Embryonic facial prominence (tissue), 1 donor: ENCODE measurements around the gene PACSIN1.

ENCODE experiments used
- DNase-seq: peaks from one replicate; pipeline ENCODE4 v3.0.0-alpha.2; 2016; ENCODE audit errors: extremely low spot score

Gene PACSIN1

DNA sequence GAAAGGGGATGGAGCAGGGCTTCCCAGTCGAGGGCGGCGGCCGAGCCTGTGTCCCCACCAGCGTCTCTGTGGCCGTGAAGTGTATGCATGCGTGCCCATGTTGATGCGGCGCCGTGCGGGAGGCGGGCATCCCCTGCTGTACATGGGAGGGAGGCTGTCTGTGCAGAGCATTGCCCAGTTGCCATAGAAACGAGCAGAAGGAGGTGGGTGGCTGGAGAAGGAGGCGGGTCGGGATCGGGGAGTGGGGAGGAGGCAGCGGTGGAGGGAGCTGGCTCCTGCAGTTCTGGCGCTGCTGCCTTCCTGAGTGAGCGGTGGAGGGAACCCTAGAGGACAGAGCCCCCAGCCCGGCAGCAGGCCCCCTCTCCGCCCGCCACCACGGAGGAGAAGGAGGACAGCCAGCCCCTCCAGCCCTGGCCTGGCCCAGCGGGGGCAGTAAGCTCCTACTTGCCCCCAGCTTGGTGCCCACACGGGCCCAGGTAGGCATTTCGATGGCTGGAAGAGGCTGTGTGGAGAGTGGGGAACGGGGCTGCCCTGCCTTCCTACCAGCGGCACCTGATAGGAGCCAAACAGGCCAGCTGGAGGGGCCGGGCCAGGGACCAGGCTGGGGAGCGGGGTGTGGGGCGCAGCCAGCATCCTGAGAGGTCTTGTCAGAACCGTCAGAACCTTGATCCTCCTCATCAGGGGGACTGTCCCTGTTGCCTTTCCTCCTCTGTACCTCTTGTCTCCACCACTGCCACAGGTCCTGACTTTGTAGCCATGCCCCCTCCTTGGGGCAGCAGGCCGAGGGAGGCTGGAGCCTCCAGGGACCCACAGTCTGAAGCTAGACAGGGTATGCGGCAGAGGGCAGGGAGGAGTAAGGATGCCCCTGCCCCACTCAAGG, 49.0 kb downstream of the PACSIN1 start:
- peak; percentile 82 for DNase-seq

DNA sequence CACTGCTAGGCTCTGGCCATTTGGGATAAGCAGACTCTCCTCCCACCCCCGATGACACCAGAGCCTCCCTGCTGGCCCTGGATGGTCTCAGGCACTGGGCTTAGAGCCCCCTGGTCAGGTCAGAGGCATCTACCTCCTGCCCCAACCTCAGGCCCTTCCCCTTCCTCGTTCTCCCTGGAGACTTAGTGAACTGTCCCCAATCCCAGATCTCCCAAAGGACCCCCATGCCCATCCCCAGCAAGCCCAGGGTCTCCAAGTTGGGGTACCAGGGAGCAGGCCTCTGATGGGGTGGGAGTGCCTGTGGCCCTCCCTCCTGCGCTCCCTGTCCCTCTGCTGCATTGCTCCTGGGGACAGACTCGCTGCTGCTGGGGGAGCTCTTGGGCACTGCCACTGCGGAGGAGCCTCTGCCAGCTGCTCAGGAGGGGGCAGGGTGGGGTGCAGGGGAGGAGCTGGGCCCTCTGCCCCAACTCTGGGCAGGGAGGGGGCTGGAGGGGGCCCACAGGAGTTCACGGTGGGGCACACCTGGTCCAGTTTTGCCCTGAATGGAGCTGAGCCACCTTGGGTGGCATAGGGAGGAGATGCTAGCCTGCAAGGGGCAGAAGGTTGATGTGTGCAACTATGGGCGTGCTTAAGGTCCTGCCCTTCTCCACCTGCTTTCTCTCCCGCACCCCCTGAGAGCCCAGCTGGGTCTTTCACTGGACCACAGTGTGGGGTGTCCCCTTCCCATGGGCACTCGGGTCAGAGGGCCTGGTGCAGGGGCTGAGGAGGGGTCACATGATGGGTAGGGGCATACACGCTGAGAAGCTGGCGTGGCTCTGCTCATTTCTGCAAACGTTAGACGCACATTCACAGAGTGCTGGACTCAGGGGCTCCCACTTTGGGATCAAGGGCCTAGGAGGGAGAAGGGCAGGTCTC, 49.9 kb downstream of the PACSIN1 start:
- DNase-seq = no peak

DNA sequence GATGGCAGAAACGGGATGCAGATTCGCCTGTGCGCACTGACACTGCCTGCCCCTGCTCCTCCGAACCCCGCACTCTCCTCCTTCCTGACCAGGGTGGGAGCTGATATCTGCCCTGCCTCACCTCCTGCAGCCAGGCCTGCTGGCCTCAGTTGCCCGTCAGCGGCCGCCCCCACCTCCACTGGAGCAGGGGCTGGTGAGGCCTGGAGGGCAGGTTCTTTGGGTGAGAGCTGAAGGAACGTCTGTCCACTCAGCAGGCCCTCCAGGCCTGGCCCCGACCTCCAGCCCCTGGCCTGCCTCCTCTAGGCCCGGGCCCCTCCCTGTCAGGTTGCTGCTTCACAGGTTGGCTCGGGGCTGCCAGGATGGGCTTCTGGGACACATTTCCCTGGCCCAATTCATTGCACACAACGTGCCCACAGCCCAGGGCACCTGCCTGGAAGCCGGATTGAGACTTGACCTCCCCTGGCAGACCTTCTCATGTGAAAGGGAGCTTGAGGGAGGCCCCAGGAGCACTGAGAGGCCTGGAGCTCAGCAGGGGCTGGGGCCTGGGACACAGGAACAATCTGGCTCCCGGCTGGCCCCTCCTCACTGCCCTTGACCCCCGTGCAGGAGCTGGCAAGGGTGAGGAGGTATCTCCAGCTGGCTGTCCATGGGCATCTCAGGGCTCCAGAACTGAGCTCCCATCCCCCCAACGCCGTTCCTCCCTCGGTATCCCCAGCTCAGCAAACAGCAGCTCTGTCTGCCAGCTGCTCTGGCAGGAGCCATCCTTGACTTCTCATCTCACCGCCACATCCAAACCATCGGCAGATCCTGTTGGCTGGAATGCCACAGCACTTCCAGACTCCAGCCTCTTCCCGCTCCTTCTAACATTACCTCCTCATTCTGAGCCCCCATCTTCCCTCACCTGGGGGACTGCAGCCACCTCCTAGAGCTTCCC, 50.8 kb downstream of the PACSIN1 start:
- no peak for DNase-seq

DNA sequence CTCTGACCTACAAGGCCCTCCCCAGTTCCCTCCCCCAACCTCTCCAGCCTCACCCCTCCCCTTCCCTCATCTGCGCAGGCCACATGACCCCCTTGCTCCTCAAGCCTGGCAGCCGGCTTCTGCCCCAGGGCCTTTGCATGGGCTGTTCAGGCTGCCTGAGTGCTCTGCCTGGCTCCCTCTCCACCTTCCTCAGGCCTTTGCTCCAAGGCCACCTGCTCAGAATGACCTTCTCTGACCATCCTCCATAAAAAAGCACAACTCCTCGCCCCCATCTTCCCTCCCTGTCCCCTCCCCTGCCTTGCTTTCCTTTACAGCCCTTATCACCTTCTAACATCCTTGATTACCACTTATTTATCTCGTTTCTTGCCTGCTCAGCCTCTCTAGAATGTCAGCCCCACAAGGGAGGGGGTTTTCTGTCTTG, 51.6 kb downstream of the PACSIN1 start:
- DNase-seq = no peak

DNA sequence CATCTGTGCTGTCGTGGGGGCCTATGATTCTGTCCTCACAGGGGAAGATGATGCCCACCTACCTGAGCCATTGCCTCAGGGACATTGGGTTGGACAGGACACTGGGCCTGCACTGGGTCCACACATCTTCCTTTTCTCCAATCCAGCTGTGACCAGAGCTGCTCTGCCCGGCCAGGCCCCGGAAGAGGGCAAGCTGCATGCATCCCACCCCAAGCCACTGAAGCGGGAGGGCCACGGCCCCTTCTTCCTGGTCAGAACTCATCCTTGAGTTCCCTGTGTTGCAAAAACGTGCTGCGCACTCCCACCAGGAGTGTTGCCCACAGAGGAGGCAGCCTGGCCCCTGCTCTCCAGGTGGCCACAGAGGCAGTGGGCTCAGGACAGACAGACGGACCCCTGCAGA, 52.1 kb downstream of the PACSIN1 start:
- no peak for DNase-seq

DNA sequence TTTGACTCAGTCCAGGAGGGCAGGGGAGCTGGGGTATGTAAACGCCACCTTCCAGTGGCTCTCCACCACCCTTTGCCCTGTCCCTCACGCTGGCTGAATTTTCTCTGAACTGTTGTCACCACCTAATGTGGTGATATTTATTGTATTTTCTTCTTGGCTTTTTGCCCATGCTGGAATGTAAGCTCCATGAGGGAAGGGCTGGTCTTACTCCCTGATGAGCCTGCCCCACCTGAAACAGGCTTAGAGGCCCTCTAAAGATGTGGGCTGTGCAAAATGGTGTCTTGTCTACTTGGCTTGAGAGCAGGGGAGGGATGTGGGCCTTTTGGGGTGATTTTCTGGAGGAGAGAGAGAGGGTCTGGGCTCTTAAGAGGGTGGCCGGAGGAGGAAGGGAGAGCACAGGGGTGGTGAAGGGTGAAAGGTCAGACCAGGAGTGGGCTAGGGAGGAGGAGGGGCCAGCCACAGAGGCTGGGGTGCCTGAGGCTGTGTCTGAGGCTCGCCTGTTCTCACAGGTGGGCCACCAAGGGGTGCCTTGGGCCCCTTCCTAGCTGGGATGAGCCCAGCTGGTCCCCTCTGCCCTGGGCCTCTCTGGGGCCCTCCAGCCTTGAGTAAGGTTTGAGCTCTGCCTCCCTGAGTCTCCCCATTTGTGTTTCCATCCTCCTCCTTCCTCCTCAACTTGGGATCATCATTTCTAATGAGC, 52.9 kb downstream of the PACSIN1 start:
- no peak for DNase-seq

DNA sequence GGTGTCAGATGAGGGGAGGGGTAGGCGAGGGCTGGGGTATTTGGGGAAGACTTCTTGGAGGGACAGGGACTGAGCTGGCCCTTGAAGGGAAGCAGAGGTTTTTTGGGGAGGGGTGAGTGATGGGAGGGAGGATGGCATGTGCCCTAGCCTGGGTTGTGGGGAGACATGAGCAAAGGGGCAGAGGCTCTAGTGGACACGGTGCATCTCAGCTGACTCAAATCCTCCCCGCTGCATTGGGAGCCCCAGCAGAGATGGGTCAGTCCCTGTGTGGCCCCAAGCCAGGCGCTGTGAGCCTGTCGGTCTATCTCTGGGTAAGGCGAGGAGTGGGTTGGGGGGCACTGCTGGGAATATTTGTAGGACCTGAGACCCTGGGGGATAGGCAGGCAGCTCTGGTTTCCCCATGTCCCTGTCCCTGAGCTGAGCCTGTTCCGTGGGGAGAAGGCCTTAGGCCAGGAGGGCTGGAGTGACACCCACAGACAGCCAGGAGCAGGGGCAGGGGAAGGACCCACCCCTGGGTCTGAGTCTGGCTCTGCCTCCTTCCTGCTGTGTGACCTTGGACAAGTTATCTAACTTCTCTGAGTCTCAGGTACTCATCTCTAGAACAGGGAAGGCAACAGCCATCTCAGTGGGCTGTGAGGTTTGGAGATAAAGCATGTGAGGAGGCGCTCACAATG, 54.2 kb downstream of the PACSIN1 start:
- DNase-seq = no peak

DNA sequence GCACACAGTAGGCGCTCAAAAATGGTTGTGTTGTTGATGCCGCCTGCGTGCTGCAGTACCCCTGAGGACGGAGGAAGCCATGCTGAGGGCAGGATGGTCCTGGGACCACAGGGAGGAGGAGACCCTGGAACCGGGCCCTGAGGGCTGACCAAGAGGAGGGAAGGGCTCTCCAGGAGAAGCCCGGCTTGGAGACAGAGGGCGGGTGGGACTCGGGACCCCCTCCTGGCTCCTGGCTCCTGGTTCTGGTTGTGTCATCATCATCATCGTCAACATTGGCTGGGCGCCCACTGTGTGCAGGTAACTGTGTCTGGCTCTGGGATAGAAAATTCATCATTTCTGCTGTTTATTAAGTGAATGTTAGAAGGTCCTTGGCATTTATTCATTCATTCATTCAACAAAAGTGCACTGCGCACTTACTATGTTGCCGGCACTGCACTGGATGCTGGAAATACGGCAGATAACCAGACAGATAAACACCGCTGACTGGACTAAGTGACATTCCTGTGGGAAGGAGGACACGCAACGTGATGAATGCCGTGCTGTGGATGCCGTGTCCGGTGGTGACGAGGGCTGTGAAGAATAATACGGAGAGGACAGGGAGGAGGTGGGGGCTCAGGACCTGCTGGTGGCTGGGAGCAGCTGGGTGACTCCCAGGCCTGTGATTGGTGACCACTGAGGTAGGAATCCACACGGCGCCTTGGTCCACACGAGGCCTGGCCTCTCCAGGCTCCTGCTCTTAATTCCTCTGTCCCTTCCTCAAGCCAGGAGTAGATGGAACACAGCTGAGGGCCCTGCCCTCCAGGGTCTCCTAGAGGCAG, 55.0 kb downstream of the PACSIN1 start:
- no peak for DNase-seq

DNA sequence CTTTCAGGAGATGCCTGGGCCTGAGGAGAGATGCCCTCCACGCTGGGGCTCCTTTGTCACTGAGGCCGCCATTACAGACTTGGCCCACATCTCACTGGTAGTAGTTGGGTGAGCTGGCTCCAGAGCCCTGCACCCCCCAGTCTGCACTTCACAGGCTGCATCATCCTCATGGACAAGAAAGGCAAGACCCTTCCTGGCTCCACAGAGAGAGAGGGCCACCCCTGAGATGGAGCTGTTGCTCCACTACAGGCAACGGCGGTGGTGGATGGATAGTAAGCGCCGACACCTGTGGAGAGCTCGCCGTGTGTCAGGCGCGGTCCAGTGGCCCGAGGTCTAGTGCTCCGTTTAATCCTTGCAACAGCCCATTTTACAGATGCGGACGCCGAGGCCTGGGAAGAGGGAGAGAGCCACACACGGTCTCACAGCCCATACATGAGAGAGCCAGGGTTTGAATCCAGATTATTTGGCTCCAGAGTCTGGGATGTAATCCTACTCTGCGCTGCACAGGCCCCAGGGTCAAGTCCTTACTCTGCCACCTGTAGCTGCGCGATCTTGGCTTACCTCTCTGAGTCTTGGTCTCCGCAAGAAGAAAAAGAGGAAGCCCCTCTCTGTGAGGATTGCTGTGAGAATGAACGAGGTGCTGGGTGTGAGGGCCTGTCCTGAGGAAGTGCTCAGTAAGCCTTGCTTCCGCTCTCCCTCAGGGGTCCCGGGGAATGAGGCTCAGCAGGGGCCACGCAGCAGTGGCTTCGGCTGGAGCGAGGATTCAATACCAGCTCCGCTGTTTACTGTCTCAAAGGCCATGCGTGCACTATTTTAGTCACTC, 55.8 kb downstream of the PACSIN1 start:
- DNase-seq = no peak

DNA sequence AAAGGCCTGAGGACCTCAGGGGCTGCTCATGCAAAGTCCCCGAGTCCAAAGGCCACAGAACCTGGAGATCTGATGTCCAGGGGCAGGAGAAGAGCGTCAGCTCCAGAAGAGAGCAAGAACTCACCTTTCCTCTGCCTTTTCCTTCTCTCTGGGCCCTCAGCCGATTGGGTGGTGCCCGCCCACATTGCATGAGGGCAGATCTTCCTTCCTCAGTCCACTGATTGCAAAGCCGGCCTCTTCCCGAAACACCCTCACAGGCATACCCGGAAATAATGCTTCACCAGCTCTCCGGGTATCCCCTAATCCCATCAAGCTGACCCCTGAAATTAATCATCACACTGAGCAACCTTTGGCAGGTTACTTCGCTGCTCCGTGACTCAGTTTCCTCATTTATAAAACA, 56.9 kb downstream of the PACSIN1 start:
- no peak for DNase-seq

DNA sequence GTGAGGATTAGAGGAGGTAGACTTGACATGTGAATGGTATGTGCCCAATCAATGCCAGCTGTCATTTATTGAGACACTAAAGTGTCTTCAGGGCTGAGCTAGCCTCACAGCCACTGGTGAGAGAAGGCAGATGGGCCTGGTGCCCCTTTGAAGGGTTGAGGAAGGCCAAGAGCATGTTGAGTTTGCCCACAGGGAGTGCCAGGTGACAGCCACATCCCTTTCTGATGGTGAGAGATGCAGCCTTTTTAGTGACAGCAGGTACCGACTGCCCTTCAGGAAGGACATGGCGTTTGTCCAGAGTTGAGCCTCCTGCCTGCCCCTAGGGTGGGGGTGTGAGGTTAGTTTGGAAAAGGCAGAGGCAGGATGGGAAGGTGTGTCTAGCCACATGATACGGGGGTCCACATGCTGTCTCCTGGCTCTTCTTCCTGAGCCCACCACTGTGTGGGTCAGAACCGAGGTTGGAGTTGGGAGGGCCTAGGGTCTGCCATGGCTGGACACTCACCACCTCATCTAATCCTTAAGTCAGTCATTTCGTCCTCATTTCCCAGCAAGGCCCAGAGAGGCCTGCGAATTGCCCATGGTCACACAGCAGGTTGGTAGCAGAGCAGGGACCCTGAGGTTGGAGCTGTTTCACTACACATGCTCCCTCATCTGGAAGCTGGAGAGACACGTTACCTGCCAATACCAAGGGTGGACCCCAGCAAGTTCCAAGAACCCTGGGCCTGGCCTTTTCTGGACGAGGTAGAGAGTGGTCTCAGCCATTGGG, 57.7 kb downstream of the PACSIN1 start:
- no peak for DNase-seq

DNA sequence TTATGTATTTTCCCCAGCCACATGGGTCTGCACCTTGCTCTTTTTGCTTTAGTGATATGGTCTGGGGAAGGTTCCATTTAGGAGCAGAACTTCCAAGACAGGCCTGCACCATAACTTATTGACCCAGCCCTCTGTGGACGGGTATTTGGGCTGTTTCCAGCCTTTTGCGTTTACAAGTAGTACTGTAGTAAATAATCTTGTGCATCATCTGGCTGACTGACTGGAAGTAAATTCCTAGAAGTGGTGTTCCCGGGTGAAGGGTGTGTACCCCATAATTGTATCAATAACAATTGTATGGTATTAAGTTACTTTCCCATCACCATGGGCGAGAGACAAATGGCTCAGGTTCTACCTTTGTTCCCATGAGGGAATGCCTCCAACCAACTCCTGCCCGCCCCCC, 58.6 kb downstream of the PACSIN1 start:
- no peak for DNase-seq

DNA sequence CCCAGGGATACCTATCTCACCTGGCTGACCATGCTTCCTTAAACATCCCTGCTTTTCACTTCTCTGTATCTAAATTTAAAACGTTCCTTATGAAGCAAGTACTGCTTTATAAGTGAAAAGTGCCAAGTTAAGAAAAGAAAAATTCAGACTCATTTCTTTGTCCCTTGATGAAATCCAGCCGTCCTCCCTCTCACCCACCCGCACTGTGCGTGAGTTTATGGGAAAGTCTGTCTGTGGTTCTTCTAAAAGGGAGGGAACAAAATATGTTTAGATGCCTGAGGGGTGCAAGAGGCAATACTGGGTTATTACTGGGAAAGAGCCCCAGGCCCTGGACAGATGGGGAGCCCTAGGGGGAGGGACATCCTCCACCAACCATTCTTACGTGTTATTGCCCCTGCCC, 59.1 kb downstream of the PACSIN1 start:
- no peak for DNase-seq

DNA sequence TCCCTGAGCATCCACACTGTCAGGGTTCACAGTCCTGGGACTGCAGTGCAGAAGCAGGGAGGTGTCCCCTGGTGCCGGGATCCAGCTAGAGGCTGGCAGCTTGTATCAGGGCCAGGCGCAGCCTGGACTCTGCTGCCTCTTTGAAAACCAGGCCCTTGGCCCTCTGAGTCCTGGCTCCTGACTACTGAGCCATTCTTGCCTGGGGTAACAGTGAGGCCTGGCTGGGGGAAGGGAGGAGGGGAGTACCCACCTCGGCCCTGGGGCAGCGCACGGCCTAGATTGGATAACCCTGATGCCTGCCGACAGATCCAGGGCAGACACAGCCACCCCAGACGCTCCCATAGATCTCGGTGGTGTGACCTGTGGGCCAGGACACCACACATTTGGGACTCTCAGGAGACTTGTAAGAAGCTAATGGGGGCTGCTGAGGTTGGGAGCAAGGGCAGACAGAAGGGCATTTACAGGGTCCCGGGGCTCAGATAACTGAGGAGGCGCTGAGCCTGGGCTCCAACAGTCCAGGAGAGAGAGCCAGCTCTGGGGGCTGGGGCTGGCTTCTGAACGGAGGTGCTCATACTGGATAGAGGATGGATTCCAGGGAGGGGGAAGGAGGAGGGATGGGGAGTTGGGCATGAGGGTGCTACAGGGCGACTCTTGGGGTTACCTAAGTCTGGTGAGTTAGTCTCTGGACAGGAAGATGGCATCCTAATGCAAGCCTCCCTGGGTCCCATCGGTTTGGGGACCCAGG, 59.7 kb downstream of the PACSIN1 start:
- no peak for DNase-seq

DNA sequence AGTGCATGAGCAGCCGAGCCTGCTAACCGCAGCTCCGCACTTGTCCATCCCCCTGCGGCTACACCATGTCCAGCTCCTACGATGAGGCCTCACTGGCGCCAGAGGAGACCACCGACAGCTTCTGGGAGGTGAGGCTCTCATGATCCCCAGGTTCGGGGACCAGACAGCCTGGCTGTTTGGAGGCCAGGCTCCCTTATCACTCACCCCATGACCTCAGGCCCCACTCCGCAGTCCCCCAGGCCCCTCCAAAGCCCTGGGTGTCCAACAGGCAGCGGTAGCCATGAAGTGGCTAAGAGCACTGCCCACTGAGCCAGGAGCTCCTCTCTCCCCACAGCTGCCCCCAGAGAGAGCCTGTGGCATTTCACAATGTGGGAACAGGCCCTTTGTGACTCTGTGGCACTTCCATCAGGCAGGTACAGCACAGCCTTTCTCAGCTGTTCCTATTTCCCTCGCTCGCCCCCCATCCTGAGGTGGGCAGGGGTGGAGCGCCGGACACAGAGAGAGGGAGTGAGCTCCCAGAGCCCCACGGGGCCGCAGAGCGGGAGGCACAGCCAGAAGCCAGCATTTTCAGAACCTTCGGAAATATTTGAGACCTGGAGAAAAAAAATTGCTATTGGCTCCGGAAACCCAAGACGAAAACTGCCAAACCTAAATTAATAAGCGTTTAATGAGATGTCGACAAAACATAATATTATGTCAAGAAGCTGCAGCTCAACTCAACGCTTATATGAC, 60.5 kb downstream of the PACSIN1 start:
- DNase-seq = no peak

DNA sequence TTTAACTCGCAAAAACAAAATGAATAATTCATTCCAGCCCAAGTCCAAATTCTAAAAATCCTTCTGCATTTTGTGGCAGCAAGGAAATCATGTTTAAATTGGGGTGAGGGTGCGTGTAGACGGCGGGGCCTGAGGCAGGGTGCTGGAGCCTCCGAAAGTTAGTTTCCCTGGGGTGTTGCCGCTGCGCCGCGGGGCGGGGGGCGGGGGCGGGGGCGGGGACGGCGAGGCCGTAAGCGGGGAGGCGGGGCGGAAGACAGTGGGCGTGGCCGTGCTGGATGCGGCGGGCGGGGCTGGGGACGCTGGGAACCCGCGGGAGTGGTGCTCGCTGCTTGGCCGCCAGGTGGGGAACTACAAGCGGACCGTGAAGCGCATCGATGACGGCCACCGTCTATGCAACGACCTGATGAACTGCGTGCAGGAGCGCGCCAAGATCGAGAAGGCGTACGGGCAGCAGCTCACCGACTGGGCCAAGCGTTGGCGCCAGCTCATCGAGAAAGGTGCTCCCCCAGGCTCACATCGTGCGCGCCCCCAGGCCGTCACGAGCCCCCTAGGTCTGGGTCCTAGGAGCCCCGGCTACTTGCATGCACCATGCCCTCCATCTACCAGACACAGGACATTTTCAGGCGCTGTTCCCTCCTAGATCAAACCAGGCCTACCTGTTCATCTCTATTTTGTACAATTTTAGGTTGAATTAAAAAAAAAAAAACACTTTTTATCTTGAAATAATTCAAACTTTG, 61.3 kb downstream of the PACSIN1 start:
- DNase-seq = peak; percentile 81
